Left ventricle myocardium superior (tissue), 1 donor: ENCODE results near the gene NR2F1-AS1. TPM values are rescaled to one million over a fixed set of nuclear protein-coding genes. Genes with fewer than 3 reads are reported as not detected.

Experiments
- ATAC-seq: fragments of 200-7000 bp; cut with Tn5 transposase; one replicate; pipeline ENCODE4 v1.9.1; 2020; ENCODE audit warnings: mild to moderate bottlenecking, moderate library complexity
- DNase-seq: peaks from one replicate; pipeline ENCODE4 v3.0.0-alpha.2; 2020
- intact Hi-C: fragments of 100-400 bp; cut with micrococcal nuclease; formaldehyde crosslinking; loops from one replicate; pipeline ENCODE4 v1.11.0; 2022
- total RNA-seq: library from RNA; stranded (reverse); fragmentation: NEBNext Ultra II Directional; extraction: Animal tissue kit (Norgen Biotek cat#: 25700); gene quantifications from one replicate; pipeline ENCODE4 v1.2.1, GENCODE V29; 2021
- donor health status: DM: no; HTN: yes; CAD: no; lungs with severe emphysema.

Gene NR2F1-AS1
- total RNA-seq, 1 donor from 2014 or later, result 0.57 TPM

- ATAC-seq (no peak), DNase-seq (no peak)
- intact Hi-C loops, result no loop called here
Observed at GRCh38 chr5:93593476-93594131, 12.6 kb upstream of the NR2F1-AS1 start.

- intact Hi-C loops, result no loop called here
- DNase-seq (no peak), ATAC-seq (no peak)
Observed at GRCh38 chr5:93592883-93593282, 11.9 kb upstream of the NR2F1-AS1 start.

- intact Hi-C loops, result no loop called here
- ATAC-seq (no peak), DNase-seq (no peak)
Observed at GRCh38 chr5:93591323-93591945, 10.4 kb upstream of the NR2F1-AS1 start.

- ATAC-seq (no peak), DNase-seq (no peak)
- intact Hi-C loops, result no loop called here
Observed at GRCh38 chr5:93590493-93590892, 9.5 kb upstream of the NR2F1-AS1 start.

- DNase-seq, result no peak
- intact Hi-C loops, result no loop called here
- no peak for ATAC-seq
Observed at GRCh38 chr5:93589829-93590215, 8.8 kb upstream of the NR2F1-AS1 start.

- DNase-seq (no peak), ATAC-seq (no peak)
- intact Hi-C loops, result no loop called here
Observed at GRCh38 chr5:93589152-93589828, 8.3 kb upstream of the NR2F1-AS1 start.

- DNase-seq, result no peak
- intact Hi-C loops, result no loop called here
- no peak for ATAC-seq
Observed at GRCh38 chr5:93588352-93589151, 7.5 kb upstream of the NR2F1-AS1 start.

GRCh38 chr5:93587597-93588351 is 6.8 kb upstream of the NR2F1-AS1 start:
- DNase-seq (no peak), ATAC-seq (no peak)
- intact Hi-C loops, result no loop called here

GRCh38 chr5:93586736-93587596 is 5.9 kb upstream of the NR2F1-AS1 start:
- intact Hi-C loops, result no loop called here
- no peak for DNase-seq
- ATAC-seq, result no peak

GRCh38 chr5:93585767-93586385 is 4.9 kb upstream of the NR2F1-AS1 start:
- DNase-seq (no peak), ATAC-seq (no peak)
- intact Hi-C loops, result no loop called here

- intact Hi-C loops, result no loop called here
- ATAC-seq (no peak), DNase-seq (no peak)
Observed at GRCh38 chr5:93585041-93585766, 4.2 kb upstream of the NR2F1-AS1 start.

GRCh38 chr5:93584596-93585040 is 3.6 kb upstream of the NR2F1-AS1 start:
- ATAC-seq, result no peak
- intact Hi-C loops, result no loop called here
- DNase-seq, result no peak

GRCh38 chr5:93583768-93584595 is 3.0 kb upstream of the NR2F1-AS1 start:
- DNase-seq (peak; percentile 63), ATAC-seq (peak; percentile 11)
- intact Hi-C loops, result no loop called here

GRCh38 chr5:93583439-93583767 is 2.4 kb upstream of the NR2F1-AS1 start:
- intact Hi-C loops, result no loop called here

GRCh38 chr5:93582677-93583438 is 1.8 kb upstream of the NR2F1-AS1 start, which contains the start of gene NR2F1:
Gene NR2F1, plus strand, starts transcription at chr5:93583222. Its CDS starts 1,802 bp downstream, at chr5:93585024.
- intact Hi-C loops, result no loop called here
- no peak for DNase-seq
- no peak for ATAC-seq

More at GRCh38 chr5:93583439-93583767, 2.4 kb upstream of the NR2F1-AS1 start:
- ATAC-seq (no peak), DNase-seq (no peak)

GRCh38 chr5:93582167-93582462 is 1.1 kb upstream of the NR2F1-AS1 start:
- no peak for ATAC-seq
- intact Hi-C loops, result no loop called here

More at GRCh38 chr5:93582167-93582462, 1.1 kb upstream of the NR2F1-AS1 start:
- DNase-seq, result no peak
